HEK293T (cell line): ENCODE data around the gene RGS21.

Experiments
- ELF4 ChIP-seq: fragments of 450-650 bp; IDR thresholded peaks from 2 replicates; pipeline ENCODE4 v1.6.1; 2017; ENCODE audit warnings: antibody characterized with exemption
- HDGF ChIP-seq: fragments of 450-650 bp; IDR thresholded peaks from 2 replicates; pipeline ENCODE4 v1.6.1; 2017; ENCODE audit warnings: antibody characterized with exemption, borderline replicate concordance
- SP1 ChIP-seq: fragments of 450-650 bp; IDR thresholded peaks from 2 replicates; pipeline ENCODE4 v1.6.1; 2017
- SUZ12 ChIP-seq: fragments of 450-650 bp; IDR thresholded peaks from 2 replicates; pipeline ENCODE4 v1.6.1; 2016; ENCODE audit warnings: mild to moderate bottlenecking
- ZNF384 ChIP-seq: fragments of 450-650 bp; IDR thresholded peaks from 2 replicates; pipeline ENCODE4 v1.6.1; 2016

DNA sequence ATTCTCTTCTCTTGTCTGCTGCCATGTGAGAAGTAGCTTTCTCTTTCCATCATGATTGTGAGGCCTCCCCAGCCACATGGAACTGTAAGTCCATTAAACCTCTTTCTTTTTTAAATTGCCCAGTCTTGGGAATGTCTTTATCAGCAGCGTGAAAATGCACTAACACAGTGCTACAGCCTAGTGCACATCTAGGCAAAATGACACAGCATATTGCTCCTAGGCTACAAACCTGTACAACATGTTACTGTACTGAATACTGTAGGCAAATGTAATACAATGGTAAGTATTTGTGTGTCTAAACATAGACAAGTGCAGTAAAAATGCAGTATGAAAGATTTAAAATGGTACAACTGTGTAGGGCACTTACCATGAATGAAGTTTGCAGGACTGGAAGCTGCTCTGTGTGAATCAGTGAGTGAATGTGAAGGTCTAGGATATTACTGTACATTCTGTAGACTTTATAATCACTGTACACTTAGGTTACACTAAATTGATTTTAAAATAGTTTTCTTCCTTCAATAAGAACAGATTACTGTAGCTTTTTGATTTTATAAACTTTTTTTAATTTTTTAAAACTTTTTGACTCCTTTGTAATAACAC, 69.4 kb downstream of the RGS21 start:
- TF ChIP-seq HDGF: no peak
- TF ChIP-seq SUZ12: no peak
- TF ChIP-seq SP1: no peak
- no peak for TF ChIP-seq ELF4
- TF ChIP-seq ZNF384: no peak
